GM18517 (cell line): ENCODE results near the gene ELFN1.

Experiments used
- ATAC-seq: cut with Tn5 transposase; IDR thresholded peaks from one replicate; pipeline ENCODE4 v1.9.1; 2021; ENCODE audit warnings: mild to moderate bottlenecking, moderate library complexity; ENCODE audit not compliant: unreplicated experiment

Gene ELFN1

GRCh38 chr7:1738511-1738910, 68.4 kb downstream of the ELFN1 start:
- no peak for ATAC-seq

DNA sequence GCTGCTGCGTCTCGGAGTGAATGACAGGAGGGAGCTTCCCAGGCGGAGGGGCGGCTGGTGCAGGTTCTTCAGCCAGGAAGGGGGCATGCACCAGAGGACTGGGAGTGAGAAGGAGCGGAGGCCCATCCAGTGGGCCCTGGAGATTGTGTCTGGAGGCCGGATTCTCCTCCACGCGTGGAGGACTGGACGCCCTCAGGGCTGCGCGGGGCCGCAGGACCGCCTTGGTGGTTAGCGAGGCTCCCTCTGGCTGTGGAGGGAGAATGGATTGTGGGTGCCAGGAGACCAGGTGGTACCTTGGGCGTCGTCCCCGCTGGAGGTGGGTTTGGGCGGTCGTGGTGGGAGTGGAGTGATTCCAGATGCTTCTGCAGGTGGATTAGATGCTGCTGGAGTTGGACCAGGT, 68.9 kb downstream of the ELFN1 start:
- ATAC-seq: no peak

- no peak for ATAC-seq
These were observed 69.5 kb downstream of the ELFN1 start for GRCh38 chr7:1739593-1739992.

DNA sequence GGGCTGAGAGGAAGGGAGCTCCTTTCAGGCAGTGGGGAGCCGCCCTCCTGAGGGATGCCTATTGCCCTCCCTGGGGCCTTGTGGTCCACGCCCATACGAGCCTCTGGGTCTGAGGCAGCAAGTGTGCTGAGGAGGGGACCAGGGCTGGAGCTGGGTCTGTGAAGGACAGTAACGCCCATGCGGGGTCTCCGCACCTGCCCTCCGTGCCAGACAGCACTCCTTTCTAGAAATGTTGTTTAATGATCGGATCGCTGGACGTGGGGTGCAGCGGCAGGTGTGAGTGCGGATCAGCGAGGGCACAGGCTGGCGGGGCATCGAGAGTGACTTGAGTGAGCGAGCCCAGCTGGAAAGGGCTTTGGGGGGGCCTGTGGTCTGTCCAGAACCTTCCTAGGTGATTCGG, 70.1 kb downstream of the ELFN1 start:
- ATAC-seq: no peak

- ATAC-seq: no peak
These were observed 71.2 kb downstream of the ELFN1 start for GRCh38 chr7:1741246-1741645.

DNA sequence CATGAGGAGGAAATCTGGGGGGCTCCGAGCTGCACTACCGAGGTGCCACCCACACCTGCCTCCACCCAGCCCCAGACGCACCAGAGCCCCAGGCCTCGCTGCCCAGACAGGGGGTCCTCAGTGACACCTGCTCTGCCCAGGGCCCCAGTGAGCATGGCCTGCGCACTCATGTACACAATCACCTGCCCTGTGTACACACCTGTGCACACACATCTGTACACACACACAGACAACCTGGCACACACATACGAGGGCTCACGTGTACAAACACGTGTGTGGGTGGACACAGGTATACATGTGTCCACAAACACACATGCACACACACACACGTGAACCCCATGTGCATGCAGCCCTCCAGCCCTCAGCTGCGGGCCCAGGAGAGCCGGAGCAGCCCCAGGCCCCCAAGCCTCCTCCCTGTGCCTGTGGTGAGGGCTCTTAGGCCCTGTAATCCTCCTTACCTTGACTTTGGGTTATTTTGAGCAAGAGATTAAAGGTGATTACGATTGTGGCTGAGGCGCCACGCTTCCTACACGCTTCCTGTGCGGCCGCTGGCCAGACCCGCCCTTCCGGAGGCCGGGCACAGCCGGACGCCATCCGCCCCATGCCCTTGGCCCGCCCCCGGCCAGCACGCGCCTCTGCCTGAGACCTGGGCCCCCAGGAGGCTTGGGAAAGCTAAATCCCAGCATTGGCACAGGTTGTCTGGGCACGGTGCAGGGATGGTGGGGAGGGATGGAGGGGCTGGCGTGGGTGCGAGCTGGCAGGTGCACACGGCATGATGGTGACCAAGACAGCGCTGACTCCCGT, 71.9 kb downstream of the ELFN1 start:
- ATAC-seq: no peak

- ATAC-seq: no peak
These were observed 72.7 kb downstream of the ELFN1 start for GRCh38 chr7:1742555-1743303.

DNA sequence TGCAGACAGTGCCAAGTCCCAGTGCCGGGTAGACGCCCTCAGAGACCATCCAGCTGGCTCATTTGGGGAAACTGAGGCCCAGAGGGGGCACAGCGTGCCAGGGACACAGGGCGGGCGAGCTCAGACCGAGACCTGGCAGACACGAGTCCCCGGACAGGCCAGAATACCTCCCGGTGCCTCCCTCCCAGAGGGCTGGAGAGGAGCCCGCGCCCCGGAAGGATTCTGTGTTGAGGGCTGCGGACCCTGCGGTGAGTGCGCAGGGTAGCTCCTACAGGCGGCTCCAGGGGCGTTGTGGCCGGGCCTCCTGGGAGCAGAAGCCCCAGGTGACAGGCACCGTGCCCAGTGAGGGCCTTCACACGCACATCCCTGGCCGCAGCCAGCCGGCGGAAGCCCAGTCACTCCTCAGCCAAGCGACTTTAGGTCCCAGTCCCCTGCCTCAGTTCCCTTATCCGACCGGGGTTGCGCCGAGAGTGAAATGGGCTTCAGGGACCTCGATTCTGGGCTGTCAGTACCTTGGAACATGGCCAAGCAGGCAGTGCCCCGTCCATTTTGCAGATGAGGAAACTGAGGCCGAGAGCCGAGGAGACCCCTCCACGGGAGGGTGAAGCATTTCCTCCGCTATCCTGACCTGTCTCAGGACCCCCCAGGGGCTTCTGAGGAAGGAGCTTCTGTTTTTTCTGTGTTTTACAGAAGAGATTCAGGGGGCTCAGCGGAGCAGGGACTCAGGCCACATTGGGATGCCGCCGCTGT, 73.6 kb downstream of the ELFN1 start:
- no peak for ATAC-seq

DNA sequence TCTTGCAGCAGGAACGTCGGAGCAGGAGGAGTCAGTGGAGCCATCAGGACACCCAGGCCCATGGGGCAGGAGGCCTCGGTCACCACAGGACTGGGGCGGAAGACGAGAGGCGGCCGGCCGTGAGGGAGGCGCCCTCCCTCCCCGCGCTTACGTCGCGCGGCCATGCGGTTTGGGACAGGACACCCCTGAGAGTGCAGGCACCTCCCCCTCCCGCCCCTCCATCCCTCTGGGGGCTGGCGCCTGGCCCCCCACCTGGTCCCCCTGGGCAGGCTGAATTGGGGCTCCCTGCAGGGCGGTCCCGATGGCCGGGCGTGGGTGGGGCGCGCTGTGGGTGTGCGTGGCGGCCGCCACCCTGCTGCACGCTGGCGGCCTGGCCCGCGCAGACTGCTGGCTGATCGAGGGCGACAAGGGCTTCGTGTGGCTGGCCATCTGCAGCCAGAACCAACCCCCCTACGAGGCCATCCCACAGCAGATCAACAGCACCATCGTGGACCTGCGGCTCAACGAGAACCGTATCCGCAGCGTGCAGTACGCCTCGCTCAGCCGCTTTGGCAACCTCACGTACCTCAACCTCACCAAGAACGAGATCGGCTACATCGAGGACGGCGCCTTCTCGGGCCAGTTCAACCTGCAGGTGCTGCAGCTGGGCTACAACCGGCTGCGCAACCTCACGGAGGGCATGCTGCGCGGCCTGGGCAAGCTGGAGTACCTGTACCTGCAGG, 74.4 kb downstream of the ELFN1 start:
- no peak for ATAC-seq

DNA sequence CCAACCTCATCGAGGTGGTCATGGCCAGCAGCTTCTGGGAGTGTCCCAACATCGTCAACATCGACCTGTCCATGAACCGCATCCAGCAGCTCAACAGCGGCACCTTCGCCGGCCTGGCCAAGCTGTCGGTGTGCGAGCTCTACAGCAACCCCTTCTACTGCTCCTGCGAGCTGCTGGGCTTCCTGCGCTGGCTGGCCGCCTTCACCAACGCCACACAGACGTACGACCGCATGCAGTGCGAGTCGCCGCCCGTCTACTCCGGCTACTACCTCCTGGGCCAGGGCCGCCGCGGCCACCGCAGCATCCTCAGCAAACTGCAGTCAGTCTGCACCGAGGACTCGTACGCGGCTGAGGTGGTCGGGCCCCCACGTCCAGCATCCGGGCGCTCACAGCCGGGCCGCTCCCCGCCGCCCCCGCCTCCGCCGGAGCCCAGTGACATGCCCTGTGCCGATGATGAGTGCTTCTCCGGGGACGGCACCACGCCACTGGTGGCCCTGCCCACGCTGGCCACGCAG, 75.0 kb downstream of the ELFN1 start:
- ATAC-seq: no peak

DNA sequence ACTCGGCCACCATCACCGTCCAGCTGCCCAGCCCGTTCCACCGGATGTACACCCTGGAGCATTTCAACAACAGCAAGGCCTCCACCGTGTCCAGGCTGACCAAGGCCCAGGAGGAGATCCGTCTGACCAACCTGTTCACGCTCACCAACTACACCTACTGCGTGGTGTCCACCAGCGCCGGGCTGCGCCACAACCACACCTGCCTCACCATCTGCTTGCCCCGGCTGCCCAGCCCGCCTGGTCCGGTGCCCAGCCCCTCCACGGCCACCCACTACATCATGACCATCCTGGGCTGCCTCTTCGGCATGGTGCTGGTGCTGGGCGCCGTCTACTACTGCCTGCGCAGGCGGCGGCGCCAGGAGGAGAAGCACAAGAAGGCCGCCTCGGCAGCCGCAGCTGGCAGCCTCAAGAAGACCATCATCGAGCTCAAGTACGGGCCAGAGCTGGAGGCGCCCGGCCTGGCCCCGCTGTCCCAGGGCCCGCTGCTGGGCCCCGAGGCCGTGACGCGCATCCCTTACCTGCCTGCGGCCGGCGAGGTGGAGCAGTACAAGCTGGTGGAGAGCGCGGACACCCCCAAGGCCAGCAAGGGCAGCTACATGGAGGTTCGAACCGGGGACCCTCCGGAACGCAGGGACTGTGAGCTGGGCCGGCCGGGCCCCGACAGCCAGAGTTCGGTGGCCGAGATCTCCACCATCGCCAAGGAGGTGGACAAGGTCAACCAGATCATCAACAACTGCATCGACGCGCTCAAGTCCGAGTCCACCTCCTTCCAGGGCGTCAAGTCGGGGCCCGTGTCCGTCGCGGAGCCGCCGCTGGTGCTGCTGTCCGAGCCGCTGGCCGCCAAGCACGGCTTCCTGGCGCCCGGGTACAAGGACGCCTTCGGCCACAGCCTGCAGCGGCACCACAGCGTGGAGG, 75.8 kb downstream of the ELFN1 start:
- ATAC-seq: no peak

DNA sequence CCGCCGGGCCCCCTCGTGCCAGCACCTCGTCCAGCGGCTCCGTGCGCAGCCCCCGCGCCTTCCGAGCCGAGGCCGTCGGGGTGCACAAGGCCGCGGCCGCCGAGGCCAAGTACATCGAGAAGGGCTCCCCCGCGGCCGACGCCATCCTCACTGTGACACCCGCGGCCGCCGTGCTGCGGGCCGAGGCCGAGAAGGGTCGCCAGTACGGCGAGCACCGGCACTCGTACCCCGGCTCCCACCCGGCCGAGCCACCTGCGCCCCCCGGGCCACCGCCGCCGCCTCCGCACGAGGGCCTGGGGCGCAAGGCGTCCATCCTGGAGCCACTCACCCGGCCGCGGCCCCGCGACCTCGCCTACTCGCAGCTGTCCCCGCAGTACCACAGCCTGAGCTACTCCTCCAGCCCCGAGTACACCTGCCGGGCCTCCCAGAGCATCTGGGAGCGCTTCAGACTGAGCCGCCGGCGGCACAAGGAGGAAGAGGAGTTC, 76.5 kb downstream of the ELFN1 start:
- no peak for ATAC-seq

GRCh38 chr7:1747004-1747801, 77.1 kb downstream of the ELFN1 start:
- no peak for ATAC-seq

DNA sequence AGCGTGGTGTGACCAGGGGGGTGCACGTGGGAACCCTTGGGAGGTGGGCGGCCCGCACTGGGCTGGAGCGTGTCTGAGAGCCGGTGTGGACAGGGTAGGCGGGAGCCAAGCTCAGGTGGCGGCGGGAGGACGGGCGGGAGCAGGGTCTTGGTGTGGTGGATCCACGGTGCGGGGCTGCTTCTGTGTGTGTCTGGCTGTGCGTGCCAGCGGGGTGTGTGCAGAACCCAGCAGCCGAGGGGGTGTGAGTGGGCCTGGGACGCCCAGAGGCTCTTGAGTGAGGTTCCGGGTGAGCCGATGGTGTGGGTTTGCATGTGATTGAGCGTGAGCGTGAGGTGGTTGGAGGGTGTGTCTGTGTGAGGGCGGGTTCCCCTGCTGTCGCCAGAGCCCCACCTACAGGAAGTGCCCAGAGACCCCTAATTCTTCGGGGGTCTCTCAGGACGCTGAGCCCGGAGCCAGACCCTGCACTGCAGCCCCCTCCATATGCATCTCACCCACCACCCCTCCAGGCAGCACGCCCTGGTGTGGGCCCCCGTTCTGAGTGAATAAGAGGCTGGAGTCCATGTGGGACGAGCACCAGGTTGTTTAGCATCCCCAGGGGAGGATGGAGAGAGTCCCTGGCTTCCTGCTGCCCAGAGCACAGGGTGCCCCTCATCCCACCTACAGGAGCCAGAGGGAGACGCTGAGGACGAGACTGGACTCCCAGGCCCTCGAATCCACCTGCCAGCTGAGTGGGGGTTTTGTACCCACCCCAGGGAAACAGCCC, 78.2 kb downstream of the ELFN1 start:
- no peak for ATAC-seq

DNA sequence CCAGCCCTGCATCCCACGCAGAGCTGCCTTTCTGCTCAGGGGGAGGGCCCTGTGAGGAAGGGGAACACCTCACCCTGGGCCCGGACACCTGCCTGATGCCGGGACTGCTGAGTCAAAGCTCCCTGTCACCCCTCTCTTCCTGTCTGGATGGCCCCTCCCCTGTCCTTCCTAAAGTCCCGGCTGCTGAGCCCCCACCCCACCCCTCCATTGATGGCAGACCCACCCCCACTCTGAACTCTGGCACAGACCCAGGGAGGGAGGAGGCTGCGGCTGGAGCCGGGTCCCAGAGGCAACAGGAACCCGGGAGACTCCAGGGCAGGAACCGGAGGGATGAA, 78.7 kb downstream of the ELFN1 start:
- no peak for ATAC-seq

DNA sequence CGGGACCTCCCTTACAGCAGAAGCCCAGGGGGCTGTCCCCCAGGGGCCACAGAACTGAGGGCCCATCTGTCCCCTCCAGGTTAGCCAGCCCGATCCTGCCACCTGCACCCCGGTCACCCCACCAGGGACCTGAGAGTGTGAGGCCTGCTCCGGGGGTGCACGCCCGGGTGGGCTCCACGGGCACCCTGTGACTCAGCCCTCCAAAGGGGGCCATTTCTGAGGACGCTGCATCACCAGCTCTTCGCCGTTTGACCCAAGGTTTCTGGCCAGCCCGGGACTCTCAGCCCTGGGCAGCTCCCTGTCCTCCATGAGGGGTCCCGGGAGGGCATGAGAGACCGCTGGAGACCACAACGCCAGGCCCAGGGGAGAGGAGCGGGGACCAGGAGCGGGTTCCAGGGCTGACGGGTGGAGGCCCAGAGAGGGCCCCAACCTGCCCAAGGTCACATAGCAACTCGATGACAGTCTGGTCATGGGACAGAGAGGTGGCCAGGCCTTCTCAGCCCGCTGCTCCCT, 79.3 kb downstream of the ELFN1 start:
- no peak for ATAC-seq

DNA sequence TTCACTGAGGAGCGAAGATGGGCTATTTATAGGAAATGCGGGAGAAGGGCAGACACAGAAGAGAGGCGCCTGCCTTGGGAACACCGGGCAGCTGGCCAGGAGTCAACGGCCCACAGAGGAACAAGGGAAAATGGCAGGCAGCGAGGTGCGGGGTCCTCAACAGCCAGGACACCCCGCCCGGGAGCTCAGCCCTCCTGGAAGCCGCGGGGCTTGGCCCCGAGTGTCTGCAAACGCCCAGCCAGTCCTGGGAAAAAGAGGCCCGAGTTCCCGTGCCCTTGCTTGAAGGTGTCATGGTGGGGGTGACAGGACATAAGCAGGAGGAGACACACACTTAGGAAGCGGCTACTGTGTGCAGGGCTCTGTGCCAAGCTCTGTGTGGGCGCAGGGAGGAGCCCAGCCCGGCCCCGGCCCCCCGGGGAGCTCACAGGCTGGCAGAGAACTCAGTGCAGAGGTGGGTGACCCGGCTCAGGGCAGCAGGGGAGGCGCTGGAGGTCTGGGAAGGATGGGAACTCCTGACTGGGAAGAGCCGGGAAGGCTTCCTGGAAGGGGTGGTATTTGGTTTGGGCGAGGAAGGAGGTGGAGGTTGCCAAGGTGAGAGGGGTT, 79.9 kb downstream of the ELFN1 start:
- no peak for ATAC-seq
